Coronary artery (tissue), 2 donors: ENCODE results near the gene FBXL7.

Source experiments
- DNase-seq: peaks from one replicate; pipeline ENCODE4 v3.0.0-alpha.2; 2017; ENCODE audit warnings: low spot score
- H3K27ac ChIP-seq, 2 donors: fragments of 200-600 bp; sonication (generic); one replicate each; pipeline ENCODE4 v1.5.1; 2016 to 2019
- H3K4me3 ChIP-seq: fragments of 200-600 bp; sonication (generic); 2 replicates; pipeline ENCODE4 v1.5.1; 2016; ENCODE audit warnings: mild to moderate bottlenecking, moderate library complexity
- CTCF ChIP-seq: fragments of 200-600 bp; sonication (generic); IDR thresholded peaks from one replicate; pipeline ENCODE4 v1.5.1; 2019; ENCODE audit warnings: antibody characterized with exemption

FBXL7 gene

GRCh38 chr5:15690611-15691010 is 190.6 kb downstream of the FBXL7 start:
- Histone ChIP-seq H3K4me3 (no peak overlapping the region), H3K27ac (peak overlapping the region in 1 of 2 donors; percentile 16)
- no peak for TF ChIP-seq CTCF
- DNase-seq: no peak

GRCh38 chr5:15691521-15691920 is 191.5 kb downstream of the FBXL7 start:
- no peak overlapping the region for H3K27ac ChIP-seq
- DNase-seq: no peak
- no peak for TF ChIP-seq CTCF
- H3K4me3 ChIP-seq: no peak overlapping the region

- Histone ChIP-seq H3K27ac (peak overlapping the region in 1 of 2 donors; percentile 34), H3K4me3 (no peak overlapping the region)
- no peak for TF ChIP-seq CTCF
- no peak for DNase-seq
These were observed 192.9 kb downstream of the FBXL7 start for GRCh38 chr5:15692706-15693381.

- no peak overlapping the region for H3K4me3 ChIP-seq
- DNase-seq: no peak
- TF ChIP-seq CTCF: no peak
- H3K27ac ChIP-seq: no peak overlapping the region
These were observed 193.4 kb downstream of the FBXL7 start for GRCh38 chr5:15693382-15693728.

GRCh38 chr5:15693933-15694332 is 194.0 kb downstream of the FBXL7 start:
- no peak overlapping the region for H3K4me3 ChIP-seq
- peak overlapping the region in 1 of 2 donors; percentile 84 for H3K27ac ChIP-seq
- TF ChIP-seq CTCF: no peak
- DNase-seq: no peak

GRCh38 chr5:15694696-15695214 is 194.8 kb downstream of the FBXL7 start:
- TF ChIP-seq CTCF: no peak
- peak overlapping the region in 1 of 2 donors; percentile 84 for H3K27ac ChIP-seq
- peak overlapping the region; percentile 26 for H3K4me3 ChIP-seq
- DNase-seq: no peak

GRCh38 chr5:15695215-15695731 is 195.3 kb downstream of the FBXL7 start:
- no peak for TF ChIP-seq CTCF
- H3K27ac ChIP-seq: peak overlapping the region in 1 of 2 donors; percentile 84
- no peak for DNase-seq
- H3K4me3 ChIP-seq: peak overlapping the region; percentile 26
